HEK293 (cell line): ENCODE results near the gene PRSS33.

Source experiments
- CTCF ChIP-seq: fragments of 450-650 bp; formaldehyde crosslinking; IDR thresholded peaks from 2 replicates; pipeline ENCODE4 v1.5.1; 2016; ENCODE audit warnings: missing biosample characterization, missing genetic modification characterization
- KLF1 ChIP-seq: fragments of 450-650 bp; formaldehyde crosslinking; IDR thresholded peaks from 2 replicates; pipeline ENCODE4 v1.5.1; 2016; ENCODE audit warnings: missing biosample characterization, missing genetic modification characterization
- PRDM2 ChIP-seq: fragments of 450-650 bp; formaldehyde crosslinking; IDR thresholded peaks from 2 replicates; pipeline ENCODE4 v1.5.1; 2016; ENCODE audit warnings: missing biosample characterization, missing genetic modification characterization, borderline replicate concordance
- ZFP41 ChIP-seq: fragments of 450-650 bp; formaldehyde crosslinking; IDR thresholded peaks from 2 replicates; pipeline ENCODE4 v1.5.1; 2016; ENCODE audit warnings: missing biosample characterization, missing genetic modification characterization, borderline replicate concordance
- ZNF2 ChIP-seq: fragments of 450-650 bp; formaldehyde crosslinking; IDR thresholded peaks from 2 replicates; pipeline ENCODE4 v1.5.1; 2016; ENCODE audit warnings: missing biosample characterization, missing genetic modification characterization
- ZNF530 ChIP-seq: fragments of 450-650 bp; formaldehyde crosslinking; IDR thresholded peaks from 2 replicates; pipeline ENCODE4 v1.5.1; 2016; ENCODE audit warnings: low read depth, missing biosample characterization, missing genetic modification characterization
- ZNF585B ChIP-seq: fragments of 450-650 bp; formaldehyde crosslinking; IDR thresholded peaks from 2 replicates; pipeline ENCODE4 v1.5.1; 2016; ENCODE audit warnings: missing biosample characterization, missing genetic modification characterization
- ZNF701 ChIP-seq: fragments of 450-650 bp; formaldehyde crosslinking; IDR thresholded peaks from 2 replicates; pipeline ENCODE4 v1.5.1; 2016; ENCODE audit warnings: missing biosample characterization, missing genetic modification characterization
- TF ChIP-seq, protein P1 (sequence below): sonication (generic); formaldehyde crosslinking; IDR thresholded peaks from 2 replicates; pipeline ENCODE4 v1.8.1; 2022; ENCODE audit warnings: mild to moderate bottlenecking, moderate library complexity, missing genetic modification reagents

DNA sequence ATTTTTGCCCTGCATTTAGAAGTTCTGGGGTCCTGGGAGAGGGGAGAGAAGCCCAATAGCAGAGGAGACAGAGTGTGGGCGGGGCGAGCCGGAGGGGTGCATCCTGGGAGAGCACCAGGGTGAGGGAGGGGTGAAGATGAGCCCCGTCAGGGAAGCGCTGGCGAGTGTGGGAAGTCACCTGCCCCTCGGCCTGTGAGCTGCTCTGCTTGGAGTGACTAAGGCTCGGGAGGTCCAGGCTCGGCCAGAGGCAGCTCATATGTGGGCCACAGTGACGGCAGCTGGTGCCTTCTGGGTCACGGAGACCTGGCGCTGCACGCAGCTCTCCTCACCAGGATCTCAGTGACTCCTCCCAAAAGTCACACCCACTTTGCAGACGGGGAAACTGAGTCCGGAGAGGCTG is 43.8 kb upstream of the PRSS33 start:
- TF ChIP-seq, protein P1, sequence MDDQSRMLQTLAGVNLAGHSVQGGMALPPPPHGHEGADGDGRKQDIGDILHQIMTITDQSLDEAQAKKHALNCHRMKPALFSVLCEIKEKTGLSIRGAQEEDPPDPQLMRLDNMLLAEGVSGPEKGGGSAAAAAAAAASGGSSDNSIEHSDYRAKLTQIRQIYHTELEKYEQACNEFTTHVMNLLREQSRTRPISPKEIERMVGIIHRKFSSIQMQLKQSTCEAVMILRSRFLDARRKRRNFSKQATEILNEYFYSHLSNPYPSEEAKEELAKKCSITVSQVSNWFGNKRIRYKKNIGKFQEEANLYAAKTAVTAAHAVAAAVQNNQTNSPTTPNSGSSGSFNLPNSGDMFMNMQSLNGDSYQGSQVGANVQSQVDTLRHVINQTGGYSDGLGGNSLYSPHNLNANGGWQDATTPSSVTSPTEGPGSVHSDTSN (CRISPR knock-in tag) = no peak
- TF ChIP-seq ZNF530 (tag by site-specific recombination) = no peak
- no peak for TF ChIP-seq ZNF585B (tag by site-specific recombination)
- no peak for TF ChIP-seq CTCF (tag by site-specific recombination)
- no peak for TF ChIP-seq PRDM2 (tag by site-specific recombination)
- no peak for TF ChIP-seq ZNF701 (tag by site-specific recombination)
- TF ChIP-seq ZFP41 (tag by site-specific recombination) = no peak
- no peak for TF ChIP-seq KLF1 (tag by site-specific recombination)
- no peak for TF ChIP-seq ZNF2 (tag by site-specific recombination)
